ENCODE data around the gene ALOX15.
"Not testable (repeated sequence)": the region's sequence is repeated elsewhere in the genome, so short reads cannot be mapped to it uniquely, and the experiment has no call there.

The ALOX15 gene, protein sequence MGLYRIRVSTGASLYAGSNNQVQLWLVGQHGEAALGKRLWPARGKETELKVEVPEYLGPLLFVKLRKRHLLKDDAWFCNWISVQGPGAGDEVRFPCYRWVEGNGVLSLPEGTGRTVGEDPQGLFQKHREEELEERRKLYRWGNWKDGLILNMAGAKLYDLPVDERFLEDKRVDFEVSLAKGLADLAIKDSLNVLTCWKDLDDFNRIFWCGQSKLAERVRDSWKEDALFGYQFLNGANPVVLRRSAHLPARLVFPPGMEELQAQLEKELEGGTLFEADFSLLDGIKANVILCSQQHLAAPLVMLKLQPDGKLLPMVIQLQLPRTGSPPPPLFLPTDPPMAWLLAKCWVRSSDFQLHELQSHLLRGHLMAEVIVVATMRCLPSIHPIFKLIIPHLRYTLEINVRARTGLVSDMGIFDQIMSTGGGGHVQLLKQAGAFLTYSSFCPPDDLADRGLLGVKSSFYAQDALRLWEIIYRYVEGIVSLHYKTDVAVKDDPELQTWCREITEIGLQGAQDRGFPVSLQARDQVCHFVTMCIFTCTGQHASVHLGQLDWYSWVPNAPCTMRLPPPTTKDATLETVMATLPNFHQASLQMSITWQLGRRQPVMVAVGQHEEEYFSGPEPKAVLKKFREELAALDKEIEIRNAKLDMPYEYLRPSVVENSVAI

DNA sequence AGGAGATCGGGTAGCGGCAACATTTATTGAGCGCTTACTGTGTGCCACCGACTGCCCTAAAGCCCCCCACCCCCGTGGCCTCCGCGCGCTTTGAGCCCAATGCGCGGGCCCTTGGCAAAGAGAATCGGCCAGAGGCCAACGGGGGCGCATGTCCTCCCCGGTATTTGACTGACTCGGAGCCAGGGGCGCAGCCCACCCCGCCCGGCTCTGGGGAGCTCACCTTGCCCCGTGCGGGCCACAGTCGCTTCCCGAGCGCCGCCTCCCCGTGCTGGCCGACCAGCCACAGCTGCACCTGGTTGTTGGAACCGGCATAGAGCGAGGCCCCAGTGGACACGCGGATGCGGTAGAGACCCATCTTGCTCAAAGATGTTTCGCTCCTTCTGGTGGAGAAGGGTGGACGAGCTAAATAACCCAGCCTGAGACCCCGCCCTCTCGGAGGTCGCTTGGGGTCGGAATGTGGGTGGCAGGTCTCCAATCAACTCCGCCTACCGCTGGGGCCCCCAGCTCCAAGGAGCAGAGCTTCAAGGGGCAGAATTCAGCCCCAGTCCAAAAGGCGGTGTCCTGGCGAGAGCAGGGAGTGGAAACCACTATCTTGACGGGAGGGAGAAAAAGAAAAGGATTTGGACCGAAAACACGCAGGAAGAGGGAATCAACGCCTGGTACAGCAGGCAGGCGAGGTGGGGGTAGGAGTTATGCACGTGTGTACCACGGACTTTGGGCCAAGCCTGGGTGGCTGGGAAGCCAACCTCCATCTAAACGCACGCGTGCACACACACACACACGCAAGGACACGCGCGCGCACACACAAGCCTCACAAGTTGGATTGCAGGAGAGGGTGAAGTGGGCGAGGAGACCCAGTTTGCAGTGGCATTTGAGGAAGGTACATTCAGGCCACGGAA, at the start of gene ALOX15:
Gene ALOX15, minus strand, starts transcription at position 382 of the 899 bp plus-strand sequence. Its CDS starts 27 bp downstream, at position 355.
- TF ChIP-seq, protein P1, sequence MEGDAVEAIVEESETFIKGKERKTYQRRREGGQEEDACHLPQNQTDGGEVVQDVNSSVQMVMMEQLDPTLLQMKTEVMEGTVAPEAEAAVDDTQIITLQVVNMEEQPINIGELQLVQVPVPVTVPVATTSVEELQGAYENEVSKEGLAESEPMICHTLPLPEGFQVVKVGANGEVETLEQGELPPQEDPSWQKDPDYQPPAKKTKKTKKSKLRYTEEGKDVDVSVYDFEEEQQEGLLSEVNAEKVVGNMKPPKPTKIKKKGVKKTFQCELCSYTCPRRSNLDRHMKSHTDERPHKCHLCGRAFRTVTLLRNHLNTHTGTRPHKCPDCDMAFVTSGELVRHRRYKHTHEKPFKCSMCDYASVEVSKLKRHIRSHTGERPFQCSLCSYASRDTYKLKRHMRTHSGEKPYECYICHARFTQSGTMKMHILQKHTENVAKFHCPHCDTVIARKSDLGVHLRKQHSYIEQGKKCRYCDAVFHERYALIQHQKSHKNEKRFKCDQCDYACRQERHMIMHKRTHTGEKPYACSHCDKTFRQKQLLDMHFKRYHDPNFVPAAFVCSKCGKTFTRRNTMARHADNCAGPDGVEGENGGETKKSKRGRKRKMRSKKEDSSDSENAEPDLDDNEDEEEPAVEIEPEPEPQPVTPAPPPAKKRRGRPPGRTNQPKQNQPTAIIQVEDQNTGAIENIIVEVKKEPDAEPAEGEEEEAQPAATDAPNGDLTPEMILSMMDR (IDR thresholded peaks at IDR 0.05) = no peak
- no peaks in the 10 kb centered on the region for H3K9me3 ChIP-seq
- H3K4me3 ChIP-seq (ENCODE audit: low read depth in 1 of 2, low read length in 1 of 2) = no peak within 1 kb of the TSS
- H3K27ac ChIP-seq = no peak within 1 kb of the TSS
- H3K4me1 ChIP-seq (ENCODE audit: control insufficient read depth in 1 of 2, insufficient read depth in 1 of 2, low read depth in 1 of 2, low read length in 1 of 2) = peaks cover 0 to 6% of the 10 kb centered on the region in 2 experiments
- H3K36me3 ChIP-seq = no peaks in the 10 kb centered on the region
- peaks cover 88% of the 10 kb centered on the region for H3K27me3 ChIP-seq

DNA sequence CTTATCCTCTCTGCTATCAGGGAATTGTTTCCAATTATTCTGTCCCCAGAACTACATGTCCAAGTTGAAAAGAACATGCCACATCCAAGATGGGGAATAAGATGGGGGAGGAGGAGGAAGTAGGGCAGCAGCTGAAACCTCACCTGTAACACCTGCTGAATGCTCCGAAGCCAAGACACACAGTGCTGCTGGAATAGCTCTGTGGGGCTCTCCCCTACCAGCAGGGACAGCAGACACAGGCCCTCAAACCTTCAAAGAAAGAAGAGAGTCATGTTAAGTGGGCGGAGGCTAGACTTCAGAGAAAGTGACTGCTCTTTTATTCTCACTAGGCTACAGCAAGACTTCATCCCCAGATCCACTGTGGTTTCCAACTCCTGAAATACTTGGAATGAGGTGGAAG, 49.3 kb upstream of the ALOX15 start:
- Histone ChIP-seq H3K9me3 (no peaks in the 10 kb centered on the region), H3K36me3 (no peaks in the 10 kb centered on the region), H3K27me3 (no peaks in the 10 kb centered on the region), H3K4me1 (ENCODE audit: control insufficient read depth in 1 of 2, insufficient read depth in 1 of 2, low read depth in 1 of 2, low read length in 1 of 2) (no peaks in the 10 kb centered on the region), H3K27ac (no peak overlapping the region), H3K4me3 (ENCODE audit: low read depth in 1 of 2, low read length in 1 of 2) (no peak overlapping the region)
- TF ChIP-seq, protein P1 (IDR thresholded peaks at IDR 0.05) = no peak

DNA sequence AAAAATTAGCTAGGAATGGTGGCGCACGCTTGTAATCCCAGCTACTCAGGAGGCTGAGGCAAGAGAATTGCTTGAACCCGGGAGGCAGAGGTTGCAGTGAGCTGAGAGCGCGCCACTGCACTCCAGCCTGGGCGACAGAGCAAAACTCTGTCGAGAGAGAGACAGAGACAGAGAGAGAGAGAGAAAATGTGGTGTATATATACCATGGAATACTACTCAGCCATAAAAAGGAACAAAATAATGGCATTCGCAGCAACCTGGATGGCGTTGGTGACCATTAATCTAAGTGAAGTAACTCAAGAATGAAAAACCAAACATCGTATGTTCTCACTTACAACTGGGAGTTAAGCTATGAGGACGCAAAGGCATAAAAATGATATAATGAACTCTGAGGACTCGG, 48.4 kb upstream of the ALOX15 start:
- not testable (repeated sequence) for H3K4me1 ChIP-seq (ENCODE audit: control insufficient read depth in 1 of 2, insufficient read depth in 1 of 2, low read depth in 1 of 2, low read length in 1 of 2); H3K9me3 ChIP-seq; H3K36me3 ChIP-seq; H3K27me3 ChIP-seq; H3K27ac ChIP-seq; H3K4me3 ChIP-seq (ENCODE audit: low read depth in 1 of 2, low read length in 1 of 2)

DNA sequence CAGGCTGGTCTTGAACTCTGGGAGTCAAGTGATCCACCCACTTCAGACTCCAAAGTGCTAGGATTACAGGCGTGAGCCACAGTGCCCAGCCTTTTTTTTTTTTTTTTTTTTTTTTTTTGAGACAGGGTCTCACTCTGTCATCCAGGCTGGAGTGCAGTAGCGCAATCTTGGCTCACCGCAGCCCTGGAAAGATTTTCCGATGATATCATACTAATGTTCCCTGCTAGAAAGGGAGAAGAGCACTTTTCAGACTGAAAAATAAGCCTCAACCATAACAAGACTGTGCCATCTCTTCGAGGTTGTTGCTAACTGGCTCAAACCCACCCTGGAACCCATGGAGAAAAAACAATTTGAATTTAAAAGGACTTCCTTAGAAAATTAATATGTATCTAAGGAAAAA, 42.3 kb upstream of the ALOX15 start:
- not testable (repeated sequence) for H3K4me3 ChIP-seq (ENCODE audit: low read depth in 1 of 2, low read length in 1 of 2); H3K9me3 ChIP-seq; H3K27ac ChIP-seq; H3K27me3 ChIP-seq; H3K4me1 ChIP-seq (ENCODE audit: control insufficient read depth in 1 of 2, insufficient read depth in 1 of 2, low read depth in 1 of 2, low read length in 1 of 2)
- H3K36me3 ChIP-seq = peaks cover 18% of the 10 kb centered on the region

DNA sequence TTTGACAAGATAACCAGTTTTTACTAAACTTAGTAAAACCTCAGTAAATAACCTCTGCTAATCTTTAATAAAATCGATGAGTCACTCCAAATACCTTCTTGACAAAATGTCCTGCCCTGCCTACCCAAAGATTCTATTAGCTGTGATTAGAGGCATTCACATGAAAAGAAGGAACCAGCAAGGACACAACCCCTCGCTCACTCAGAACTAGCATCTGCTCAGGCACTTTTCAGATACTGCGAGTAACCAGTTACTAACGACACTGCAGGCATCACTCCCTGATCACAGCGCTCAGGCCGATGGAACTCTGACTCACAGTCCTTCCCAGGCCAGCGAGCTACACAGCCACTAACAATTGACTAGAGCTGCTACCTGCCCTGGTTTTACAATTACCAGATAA, 38.2 kb upstream of the ALOX15 start:
- Histone ChIP-seq H3K4me3 (ENCODE audit: low read depth in 1 of 2, low read length in 1 of 2) (no peak overlapping the region), H3K36me3 (peaks cover 34% of the 10 kb centered on the region), H3K9me3 (no peaks in the 10 kb centered on the region), H3K27ac (no peak overlapping the region), H3K27me3 (no peaks in the 10 kb centered on the region), H3K4me1 (ENCODE audit: control insufficient read depth in 1 of 2, insufficient read depth in 1 of 2, low read depth in 1 of 2, low read length in 1 of 2) (no peaks in the 10 kb centered on the region)
- TF ChIP-seq, protein P1 (IDR thresholded peaks at IDR 0.05) = no peak

DNA sequence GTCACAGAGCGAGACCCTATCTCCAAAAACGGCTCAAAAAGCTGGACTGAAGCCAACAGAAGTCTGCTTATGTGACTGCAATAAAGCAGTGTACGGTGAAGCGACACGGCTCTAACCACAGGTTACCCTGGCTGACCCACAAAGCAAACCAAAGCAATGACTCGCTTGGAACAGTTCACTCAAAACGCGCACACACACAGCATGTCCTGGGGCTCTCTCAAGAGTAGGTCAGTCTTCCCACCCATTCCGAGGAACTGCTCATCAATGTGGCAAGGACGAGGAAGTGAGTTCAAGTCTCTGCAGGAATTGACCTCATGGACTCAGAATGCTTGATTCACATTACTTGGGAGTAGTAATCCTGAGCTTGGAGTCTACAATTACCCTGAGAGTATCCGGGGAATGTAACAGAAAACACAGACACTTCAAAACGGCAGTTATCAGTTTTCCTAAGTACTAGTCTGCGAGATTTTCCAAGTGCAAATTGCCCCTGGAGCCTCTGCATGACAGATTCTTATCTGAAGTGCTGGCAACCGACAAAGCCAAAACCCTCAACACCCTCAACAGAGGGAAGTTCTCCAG, 37.1 kb upstream of the ALOX15 start:
- Histone ChIP-seq H3K36me3 (peaks cover 43% of the 10 kb centered on the region), H3K27me3 (no peaks in the 10 kb centered on the region), H3K4me3 (ENCODE audit: low read depth in 1 of 2, low read length in 1 of 2) (no peak overlapping the region), H3K27ac (no peak overlapping the region), H3K4me1 (ENCODE audit: control insufficient read depth in 1 of 2, insufficient read depth in 1 of 2, low read depth in 1 of 2, low read length in 1 of 2) (no peaks in the 10 kb centered on the region), H3K9me3 (no peaks in the 10 kb centered on the region)
- TF ChIP-seq, protein P1 (IDR thresholded peaks at IDR 0.05) = no peak

Data from neutrophil (primary cell).